Measurements from ENCODE around the gene STARD7. TPM values are rescaled to one million over a fixed set of nuclear protein-coding genes. Genes with fewer than 3 reads are reported as not detected.

The STARD7 gene
- total and polyA plus RNA-seq, 9 of the 15 experiments (the other 6 are each of a cell fraction or from before 2014, with no cell fraction given) = 90.9 to 196 (median 145) TPM

DNA sequence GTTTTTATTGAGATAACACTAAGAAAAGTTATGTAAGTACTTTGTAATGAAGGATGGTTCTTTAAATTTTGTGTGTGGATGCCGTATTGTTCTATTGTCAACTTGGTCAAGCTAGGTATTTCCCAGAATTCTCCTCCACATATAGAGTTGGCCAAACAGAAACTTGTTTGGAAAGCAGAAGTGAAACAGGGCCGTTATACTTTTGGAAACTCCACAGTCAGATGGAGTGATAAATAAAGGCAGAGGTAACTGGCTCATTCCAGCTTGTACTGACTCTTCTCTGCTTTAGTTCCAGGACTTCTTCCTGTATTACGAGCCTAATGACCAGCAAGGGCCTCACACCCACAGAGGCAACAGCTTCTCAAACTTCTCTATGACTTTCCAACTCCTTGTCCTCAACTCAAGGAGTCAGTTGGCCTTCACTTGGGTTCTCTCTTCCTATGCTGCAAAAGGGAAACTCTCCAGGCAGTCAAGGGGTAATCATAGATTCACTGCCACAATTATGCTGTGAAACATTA, 16.4 kb upstream of the STARD7 start (continued):
- TF ChIP-seq, protein P1, sequence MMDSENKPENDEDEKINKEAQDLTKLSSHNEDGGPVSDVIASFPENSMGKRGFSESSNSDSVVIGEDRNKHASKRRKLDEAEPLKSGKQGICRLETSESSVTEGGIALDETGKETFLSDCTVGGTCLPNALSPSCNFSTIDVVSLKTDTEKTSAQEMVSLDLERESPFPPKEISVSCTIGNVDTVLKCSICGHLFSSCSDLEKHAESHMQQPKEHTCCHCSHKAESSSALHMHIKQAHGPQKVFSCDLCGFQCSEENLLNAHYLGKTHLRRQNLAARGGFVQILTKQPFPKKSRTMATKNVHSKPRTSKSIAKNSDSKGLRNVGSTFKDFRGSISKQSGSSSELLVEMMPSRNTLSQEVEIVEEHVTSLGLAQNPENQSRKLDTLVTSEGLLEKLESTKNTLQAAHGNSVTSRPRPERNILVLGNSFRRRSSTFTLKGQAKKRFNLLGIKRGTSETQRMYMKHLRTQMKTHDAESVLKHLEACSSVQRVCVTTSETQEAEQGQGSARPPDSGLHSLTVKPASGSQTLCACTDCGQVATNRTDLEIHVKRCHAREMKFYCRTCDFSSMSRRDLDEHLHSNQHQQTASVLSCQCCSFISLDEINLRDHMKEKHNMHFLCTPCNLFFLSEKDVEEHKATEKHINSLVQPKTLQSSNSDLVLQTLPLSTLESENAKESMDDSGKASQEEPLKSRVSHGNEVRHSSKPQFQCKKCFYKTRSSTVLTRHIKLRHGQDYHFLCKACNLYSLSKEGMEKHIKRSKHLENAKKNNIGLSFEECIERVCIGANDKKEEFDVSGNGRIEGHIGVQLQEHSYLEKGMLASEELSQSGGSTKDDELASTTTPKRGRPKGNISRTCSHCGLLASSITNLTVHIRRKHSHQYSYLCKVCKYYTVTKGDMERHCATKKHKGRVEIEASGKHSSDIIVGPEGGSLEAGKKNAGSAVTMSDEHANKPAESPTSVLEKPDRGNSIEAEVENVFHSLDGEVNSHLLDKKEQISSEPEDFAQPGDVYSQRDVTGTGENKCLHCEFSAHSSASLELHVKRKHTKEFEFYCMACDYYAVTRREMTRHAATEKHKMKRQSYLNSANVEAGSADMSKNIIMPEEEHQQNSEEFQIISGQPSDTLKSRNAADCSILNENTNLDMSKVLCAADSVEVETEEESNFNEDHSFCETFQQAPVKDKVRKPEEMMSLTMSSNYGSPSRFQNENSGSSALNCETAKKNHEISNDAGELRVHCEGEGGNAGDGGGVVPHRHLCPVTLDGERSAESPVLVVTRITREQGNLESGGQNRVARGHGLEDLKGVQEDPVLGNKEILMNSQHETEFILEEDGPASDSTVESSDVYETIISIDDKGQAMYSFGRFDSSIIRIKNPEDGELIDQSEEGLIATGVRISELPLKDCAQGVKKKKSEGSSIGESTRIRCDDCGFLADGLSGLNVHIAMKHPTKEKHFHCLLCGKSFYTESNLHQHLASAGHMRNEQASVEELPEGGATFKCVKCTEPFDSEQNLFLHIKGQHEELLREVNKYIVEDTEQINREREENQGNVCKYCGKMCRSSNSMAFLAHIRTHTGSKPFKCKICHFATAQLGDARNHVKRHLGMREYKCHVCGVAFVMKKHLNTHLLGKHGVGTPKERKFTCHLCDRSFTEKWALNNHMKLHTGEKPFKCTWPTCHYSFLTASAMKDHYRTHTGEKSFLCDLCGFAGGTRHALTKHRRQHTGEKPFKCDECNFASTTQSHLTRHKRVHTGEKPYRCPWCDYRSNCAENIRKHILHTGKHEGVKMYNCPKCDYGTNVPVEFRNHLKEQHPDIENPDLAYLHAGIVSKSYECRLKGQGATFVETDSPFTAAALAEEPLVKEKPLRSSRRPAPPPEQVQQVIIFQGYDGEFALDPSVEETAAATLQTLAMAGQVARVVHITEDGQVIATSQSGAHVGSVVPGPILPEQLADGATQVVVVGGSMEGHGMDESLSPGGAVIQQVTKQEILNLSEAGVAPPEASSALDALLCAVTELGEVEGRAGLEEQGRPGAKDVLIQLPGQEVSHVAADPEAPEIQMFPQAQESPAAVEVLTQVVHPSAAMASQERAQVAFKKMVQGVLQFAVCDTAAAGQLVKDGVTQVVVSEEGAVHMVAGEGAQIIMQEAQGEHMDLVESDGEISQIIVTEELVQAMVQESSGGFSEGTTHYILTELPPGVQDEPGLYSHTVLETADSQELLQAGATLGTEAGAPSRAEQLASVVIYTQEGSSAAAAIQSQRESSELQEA (IDR thresholded peaks at IDR 0.05; ENCODE audit: low read depth) = no peak
- peak; percentile 76; the same call in 1 of the 2 replicates for TF ChIP-seq ZNF75A (CRISPR knock-in tag; IDR thresholded peaks at IDR 0.05)
- TF ChIP-seq OTX1 (CRISPR knock-in tag; IDR thresholded peaks at IDR 0.05) = peak; percentile 74; the same call in 1 of the 2 replicates
- TF ChIP-seq FOXK2 (conservative IDR thresholded peaks at IDR 0.05 in 1 of 2, IDR thresholded peaks at IDR 0.05 in 1 of 2; ENCODE audit: low read depth in 2 of 2) = peak; percentile 74 to 76
- no peak for TF ChIP-seq SP1 (CRISPR knock-in tag; IDR thresholded peaks at IDR 0.05)
- TF ChIP-seq ESRRA (IDR thresholded peaks at IDR 0.05; ENCODE audit: borderline replicate concordance, low read depth) = no peak; the same call in 1 of the 2 replicates
- TF ChIP-seq POU5F1 (IDR thresholded peaks at IDR 0.05; ENCODE audit: borderline replicate concordance, low read depth, low read length, partially characterized antibody) = no peak
- TF ChIP-seq MAFF (IDR thresholded peaks at IDR 0.05; ENCODE audit: low read length) = no peak
- no peak for TF ChIP-seq GTF2A2 (tag; IDR thresholded peaks at IDR 0.05)
- no peak for TF ChIP-seq SMAD2 (IDR thresholded peaks at IDR 0.05; ENCODE audit: low read depth, low read length)
- TF ChIP-seq CREBBP (IDR thresholded peaks at IDR 0.05; ENCODE audit: low read depth, low read length) = no peak
- TF ChIP-seq, protein P2, sequence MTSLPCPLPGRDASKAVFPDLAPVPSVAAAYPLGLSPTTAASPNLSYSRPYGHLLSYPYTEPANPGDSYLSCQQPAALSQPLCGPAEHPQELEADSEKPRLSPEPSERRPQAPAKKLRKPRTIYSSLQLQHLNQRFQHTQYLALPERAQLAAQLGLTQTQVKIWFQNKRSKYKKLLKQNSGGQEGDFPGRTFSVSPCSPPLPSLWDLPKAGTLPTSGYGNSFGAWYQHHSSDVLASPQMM (CRISPR knock-in tag; IDR thresholded peaks at IDR 0.05) = no peak
- no peak for TF ChIP-seq ATF2 (CRISPR knock-in tag; IDR thresholded peaks at IDR 0.05)
- no peak for TF ChIP-seq ZSCAN32 (CRISPR knock-in tag; IDR thresholded peaks at IDR 0.05)
- TF ChIP-seq ZNF239 (CRISPR knock-in tag; IDR thresholded peaks at IDR 0.05) = peak; percentile 88
- no peak for TF ChIP-seq NFIC (IDR thresholded peaks at IDR 0.05)
- peak in 1 of 2 experiments; percentile 59; a peak in 1 of 4 replicates for TF ChIP-seq MAZ (CRISPR knock-in tag; conservative IDR thresholded peaks at IDR 0.05 in 1 of 2, IDR thresholded peaks at IDR 0.05 in 1 of 2)
- TF ChIP-seq ARNT (IDR thresholded peaks at IDR 0.05) = no peak
- TF ChIP-seq RFX5 (IDR thresholded peaks at IDR 0.05; ENCODE audit: low read depth, low read length) = no peak
- TF ChIP-seq JUNB (CRISPR knock-in tag; conservative IDR thresholded peaks at IDR 0.05) = no peak
- no peak for TF ChIP-seq KAT7 (CRISPR knock-in tag; IDR thresholded peaks at IDR 0.05; ENCODE audit: borderline replicate concordance)

Measured in K562 (cell line).